Measurements from ENCODE around the gene CAMSAP1. TPM values are rescaled to one million over a fixed set of nuclear protein-coding genes. Genes with fewer than 3 reads are reported as not detected.

Gene CAMSAP1
- total RNA-seq, 1 experiment from 2014 or later, result 52.7 TPM

DNA sequence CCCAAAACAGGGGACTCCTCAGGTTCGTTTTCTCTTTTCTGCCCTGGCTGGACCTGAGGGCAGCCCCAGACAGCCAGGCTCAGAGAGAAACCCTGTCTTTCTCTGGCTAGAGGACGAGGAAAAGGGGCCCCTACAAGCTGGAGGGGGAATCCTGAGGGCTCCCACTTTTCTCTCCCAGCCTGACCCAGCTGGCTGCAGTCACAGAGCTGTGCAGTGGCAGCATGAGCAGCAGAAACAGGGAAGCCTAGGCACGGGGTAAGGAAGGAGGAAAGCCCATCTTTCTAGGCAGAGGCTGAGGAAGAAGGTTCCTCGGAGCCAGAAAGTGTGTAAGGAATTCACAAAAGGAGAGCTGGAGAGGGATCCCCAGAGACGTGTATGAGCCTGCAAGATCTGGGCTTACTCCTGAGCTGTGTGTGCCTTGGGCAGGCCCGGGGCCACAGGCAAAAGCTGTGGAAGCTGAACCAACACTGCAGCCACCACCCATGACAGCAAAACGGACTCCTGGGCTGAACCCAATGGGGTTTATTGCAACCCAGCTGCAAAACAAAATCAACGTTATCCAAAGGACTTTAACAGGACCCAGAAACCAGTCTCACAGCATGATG is 16.2 kb downstream of the CAMSAP1 start:
- DNase-seq, result no peak
- Histone ChIP-seq H2BK15ac (ENCODE audit: low read depth, low read length) (no peak overlapping the region), H4K91ac (ENCODE audit: insufficient read length, low read depth, low read length) (no peak overlapping the region), H2AK5ac (ENCODE audit: insufficient read length, low read length) (no peak overlapping the region), H3K79me1 (ENCODE audit: insufficient read depth, low read depth, low read length, poor library complexity, severe bottlenecking) (peaks cover 13% of the 10 kb centered on the region), H2BK120ac (ENCODE audit: low read depth, low read length, poor library complexity, severe bottlenecking) (no peak overlapping the region), H3K14ac (ENCODE audit: insufficient read depth, low read length) (no peak overlapping the region), H3K4me2 (ENCODE audit: insufficient read depth, insufficient read length, low read length) (no peak overlapping the region), H3K9me3 (ENCODE audit: control insufficient read depth, low read depth, low read length) (no peaks in the 10 kb centered on the region), H3K4me1 (ENCODE audit: insufficient read depth, low read length) (peaks cover 13% of the 10 kb centered on the region; the same call in 1 of the 2 replicates), H3K18ac (ENCODE audit: insufficient read length, low read depth, low read length) (no peak overlapping the region), H2BK5ac (ENCODE audit: insufficient read length, low read length) (no peak overlapping the region), H4K5ac (ENCODE audit: insufficient read length, low read depth, low read length) (no peak overlapping the region), H4K20me1 (ENCODE audit: control insufficient read depth, insufficient read depth, insufficient read length) (peaks cover 6% of the 10 kb centered on the region), H3K23ac (ENCODE audit: insufficient read length, low read depth, low read length) (no peak overlapping the region), H3K9ac (ENCODE audit: extremely low read depth, insufficient read length, low read length) (no peak overlapping the region), H4K8ac (replicated peaks; ENCODE audit: insufficient read length, low read depth, low read length) (no peak overlapping the region), H2BK12ac (ENCODE audit: insufficient read length, low read depth, low read length) (no peak overlapping the region), H3K79me2 (ENCODE audit: insufficient read depth, low read length) (peaks cover 85% of the 10 kb centered on the region), H3K56ac (ENCODE audit: insufficient read length, low read depth, low read length) (no peak overlapping the region), H3K4ac (ENCODE audit: low read depth, low read length) (no peak overlapping the region), H2BK20ac (ENCODE audit: low read depth, low read length, poor library complexity, severe bottlenecking) (no peak overlapping the region), H3K27me3 (ENCODE audit: insufficient read depth, low read length) (no peaks in the 10 kb centered on the region), H3T11ph (ENCODE audit: low read length) (no peak overlapping the region), H3K23me2 (ENCODE audit: insufficient read length, low read depth, low read length, poor library complexity, severe bottlenecking) (no peaks in the 10 kb centered on the region), H2AFZ (ENCODE audit: low read length) (no peak overlapping the region), H3K27ac (ENCODE audit: insufficient read length, low read depth, low read length) (no peak overlapping the region)
- no peaks in the 10 kb centered on the region for H3K27me3 Mint-ChIP-seq (ENCODE audit: low read depth)
- TF ChIP-seq, protein P1, sequence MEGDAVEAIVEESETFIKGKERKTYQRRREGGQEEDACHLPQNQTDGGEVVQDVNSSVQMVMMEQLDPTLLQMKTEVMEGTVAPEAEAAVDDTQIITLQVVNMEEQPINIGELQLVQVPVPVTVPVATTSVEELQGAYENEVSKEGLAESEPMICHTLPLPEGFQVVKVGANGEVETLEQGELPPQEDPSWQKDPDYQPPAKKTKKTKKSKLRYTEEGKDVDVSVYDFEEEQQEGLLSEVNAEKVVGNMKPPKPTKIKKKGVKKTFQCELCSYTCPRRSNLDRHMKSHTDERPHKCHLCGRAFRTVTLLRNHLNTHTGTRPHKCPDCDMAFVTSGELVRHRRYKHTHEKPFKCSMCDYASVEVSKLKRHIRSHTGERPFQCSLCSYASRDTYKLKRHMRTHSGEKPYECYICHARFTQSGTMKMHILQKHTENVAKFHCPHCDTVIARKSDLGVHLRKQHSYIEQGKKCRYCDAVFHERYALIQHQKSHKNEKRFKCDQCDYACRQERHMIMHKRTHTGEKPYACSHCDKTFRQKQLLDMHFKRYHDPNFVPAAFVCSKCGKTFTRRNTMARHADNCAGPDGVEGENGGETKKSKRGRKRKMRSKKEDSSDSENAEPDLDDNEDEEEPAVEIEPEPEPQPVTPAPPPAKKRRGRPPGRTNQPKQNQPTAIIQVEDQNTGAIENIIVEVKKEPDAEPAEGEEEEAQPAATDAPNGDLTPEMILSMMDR (conservative IDR thresholded peaks at IDR 0.05), result no peak
- H3K9me3 Mint-ChIP-seq, result peaks cover under 1 to 3% of the 10 kb centered on the region in 2 experiments; a peak in 2 of 5 replicates
- H3K27ac Mint-ChIP-seq, result peak overlapping the region in 2 of 3 experiments; percentile 47 to 68; a peak in 6 of 7 replicates
- H3K4me3 Mint-ChIP-seq, result no peak overlapping the region
- peaks cover 6 to 15% (median 8%) of the 10 kb centered on the region in 3 experiments; a peak in 5 of 7 replicates for H3K36me3 Mint-ChIP-seq (ENCODE audit: insufficient read depth in 1 of 3, low read depth in 3 of 3)
- no CpG with 5 or more reads among the region's 8 CpGs for WGBS (ENCODE audit: extremely low coverage, insufficient read length, low lambda C conversion rate)
- H3K4me1 Mint-ChIP-seq, result peaks cover 86 to 88% of the 10 kb centered on the region in 2 experiments

Data from H9 (cell line).